Karpas-422 (cell line): ENCODE data around the gene UGP2. TPM values are rescaled to one million over a fixed set of nuclear protein-coding genes. Genes with fewer than 3 reads are reported as not detected.
A peak's percentile ranks its signal among the peaks of the same experiment; 100 is the strongest.

ENCODE experiments used
- DNase-seq: peaks from one replicate; pipeline ENCODE4 v3.0.0-alpha.2; 2015
- H2AFZ ChIP-seq: fragments of 200-600 bp; sonication (generic); 2 replicates; pipeline ENCODE4 v1.6.1; 2014; ENCODE audit warnings: antibody characterized with exemption, low read length, mixed read lengths
- H3K27ac ChIP-seq: fragments of 200-600 bp; sonication (generic); 2 replicates; pipeline ENCODE4 v1.5.1; 2014; ENCODE audit warnings: mild to moderate bottlenecking, low read length, moderate library complexity
- H3K27me3 ChIP-seq: fragments of 200-600 bp; sonication (generic); 2 replicates; pipeline ENCODE4 v1.6.1; 2014; ENCODE audit warnings: low read length, mixed read lengths
- H3K36me3 ChIP-seq: fragments of 200-600 bp; sonication (generic); 2 replicates; pipeline ENCODE4 v1.6.1; 2014; ENCODE audit warnings: low read length, mixed read lengths; ENCODE audit not compliant: insufficient read depth
- H3K4me1 ChIP-seq: fragments of 200-600 bp; sonication (generic); 2 replicates; pipeline ENCODE4 v1.6.1; 2014; ENCODE audit warnings: mild to moderate bottlenecking, low read length, mixed read lengths
- H3K4me2 ChIP-seq: fragments of 200-600 bp; sonication (generic); 2 replicates; pipeline ENCODE4 v1.6.1; 2014; ENCODE audit warnings: low read length, low read depth, mild to moderate bottlenecking; ENCODE audit not compliant: poor library complexity, severe bottlenecking
- H3K4me3 ChIP-seq: fragments of 200-600 bp; sonication (generic); 2 replicates; pipeline ENCODE4 v1.5.1; 2014; ENCODE audit warnings: mild to moderate bottlenecking, antibody characterized with exemption, low read length, mixed read lengths
- H3K79me2 ChIP-seq: fragments of 200-600 bp; sonication (generic); 2 replicates; pipeline ENCODE4 v1.6.1; 2014; ENCODE audit warnings: mild to moderate bottlenecking, low read length, mixed read lengths
- H3K9ac ChIP-seq: fragments of 200-600 bp; sonication (generic); 2 replicates; pipeline ENCODE4 v1.6.0; 2014; ENCODE audit warnings: low read length
- H3K9me2 ChIP-seq: fragments of 200-600 bp; sonication (generic), shearing (Covaris generic); replicated peaks from 2 replicates; pipeline ENCODE4 v1.6.0; 2014; ENCODE audit warnings: mild to moderate bottlenecking, low read length, moderate library complexity; ENCODE audit not compliant: insufficient read depth
- H3K9me3 ChIP-seq: fragments of 300-700, 200-600 bp; sonication (generic); 2 replicates; pipeline ENCODE4 v1.6.1; 2014; ENCODE audit warnings: low read length, mixed read lengths
- H4K20me1 ChIP-seq: fragments of 200-600 bp; sonication (generic); 2 replicates; pipeline ENCODE4 v1.6.1; 2014; ENCODE audit warnings: mild to moderate bottlenecking, antibody characterized with exemption, low read length, low read depth; ENCODE audit not compliant: insufficient read depth
- total RNA-seq: library from RNA; depleted of rRNA; stranded (reverse); fragments of >200 nt; shearing (Covaris generic); gene quantifications from 2 replicates; pipeline ENCODE4 v1.2.3, GENCODE V29; 2014; ENCODE audit warnings: low replicate concordance

Gene UGP2
- total RNA-seq, 1 experiment from 2014 or later = 101 TPM

DNA sequence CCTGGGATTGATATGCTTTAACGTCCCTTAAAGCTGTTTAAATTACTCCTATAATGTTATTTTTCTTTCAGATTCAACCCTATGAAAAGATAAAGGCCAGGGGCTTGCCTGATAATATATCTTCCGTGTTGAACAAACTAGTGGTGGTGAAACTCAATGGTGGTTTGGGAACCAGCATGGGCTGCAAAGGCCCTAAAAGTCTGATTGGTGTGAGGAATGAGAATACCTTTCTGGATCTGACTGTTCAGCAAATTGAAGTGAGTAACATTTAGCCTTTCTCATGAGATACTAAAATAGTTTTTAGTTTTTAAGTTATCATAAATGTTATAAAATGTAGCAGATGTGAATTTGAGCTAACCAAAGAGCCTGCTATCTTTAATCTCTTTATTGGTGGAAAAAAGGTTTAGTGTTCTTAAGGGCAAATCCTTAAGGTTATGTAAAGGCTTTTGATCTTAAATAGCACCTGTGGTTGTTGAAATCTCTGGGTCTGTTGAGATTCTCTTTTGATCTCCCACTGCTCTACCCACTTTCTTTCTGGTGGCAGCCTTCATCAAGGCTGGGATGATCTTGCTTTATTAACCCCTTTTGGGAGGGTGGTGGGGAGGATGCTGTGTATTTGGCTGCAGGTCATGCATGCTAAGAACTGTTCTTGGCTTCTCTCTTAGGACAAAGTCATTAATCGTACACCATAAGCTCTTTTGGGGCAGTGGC, 40.9 kb downstream of the UGP2 start:
- Histone ChIP-seq H2AFZ (no peak overlapping the region), H3K79me2 (peaks cover 43% of the 10 kb centered on the region), H3K27ac (no peak overlapping the region), H3K9ac (no peak overlapping the region), H3K4me2 (no peak overlapping the region), H3K9me2 (no peaks in the 10 kb centered on the region), H3K27me3 (no peaks in the 10 kb centered on the region), H3K9me3 (no peaks in the 10 kb centered on the region), H4K20me1 (no peaks in the 10 kb centered on the region), H3K4me1 (no peaks in the 10 kb centered on the region), H3K36me3 (peaks cover 46% of the 10 kb centered on the region), H3K4me3 (no peak overlapping the region)
- no peak for DNase-seq

DNA sequence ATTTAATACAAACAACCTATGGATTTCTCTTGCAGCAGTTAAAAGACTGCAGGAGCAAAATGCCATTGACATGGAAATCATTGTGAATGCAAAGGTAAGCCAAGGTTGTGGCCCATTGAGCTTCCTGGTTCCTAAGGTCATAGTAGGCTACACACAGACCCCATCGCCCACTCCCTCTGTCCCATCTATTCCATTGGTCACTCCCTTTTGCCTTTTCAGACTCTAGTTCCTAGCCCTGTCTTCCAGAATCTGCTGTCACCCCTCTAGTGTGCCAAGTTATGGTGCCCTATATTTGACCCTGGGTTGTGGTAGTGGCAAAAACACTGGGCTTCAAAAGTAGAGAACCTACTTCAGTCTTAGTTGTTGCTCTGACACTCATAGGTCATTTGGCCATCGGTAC, 44.7 kb downstream of the UGP2 start:
- no peak overlapping the region for H3K4me3 ChIP-seq
- H3K79me2 ChIP-seq = peaks cover 11% of the 10 kb centered on the region
- no peaks in the 10 kb centered on the region for H3K9me2 ChIP-seq
- H3K27me3 ChIP-seq = no peaks in the 10 kb centered on the region
- peaks cover 74% of the 10 kb centered on the region for H3K36me3 ChIP-seq
- no peak overlapping the region for H3K27ac ChIP-seq
- H3K9ac ChIP-seq = no peak overlapping the region
- H2AFZ ChIP-seq = no peak overlapping the region
- no peaks in the 10 kb centered on the region for H4K20me1 ChIP-seq
- H3K9me3 ChIP-seq = no peaks in the 10 kb centered on the region
- H3K4me1 ChIP-seq = peaks cover 5% of the 10 kb centered on the region
- no peak overlapping the region for H3K4me2 ChIP-seq
- no peak for DNase-seq

DNA sequence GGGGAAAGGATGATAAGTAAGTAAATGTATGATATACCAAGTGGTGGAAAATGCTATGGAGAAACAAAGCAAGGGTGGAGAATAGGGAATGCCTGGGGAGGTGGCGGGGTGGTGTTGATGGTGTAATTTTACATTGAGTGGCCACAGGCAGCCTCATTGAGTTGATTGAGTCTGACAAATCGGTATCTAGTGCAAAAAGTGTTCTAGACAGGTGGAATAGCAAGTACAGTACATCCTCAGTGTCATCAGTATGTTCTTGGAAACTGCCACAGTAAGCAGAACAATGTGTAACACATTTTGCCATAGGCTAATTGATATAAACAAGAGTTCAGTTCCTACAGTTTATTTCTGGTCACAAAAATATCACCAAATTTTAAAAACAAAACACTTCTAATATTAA, 46.4 kb downstream of the UGP2 start:
- no peaks in the 10 kb centered on the region for H3K27me3 ChIP-seq
- peaks cover 6% of the 10 kb centered on the region; the same call in 1 of the 2 replicates for H3K79me2 ChIP-seq
- H3K9ac ChIP-seq = no peak overlapping the region
- H3K4me2 ChIP-seq = no peak overlapping the region
- no peak overlapping the region for H3K4me3 ChIP-seq
- H3K36me3 ChIP-seq = peaks cover 86% of the 10 kb centered on the region
- H3K9me2 ChIP-seq = no peaks in the 10 kb centered on the region
- peaks cover 5% of the 10 kb centered on the region for H3K4me1 ChIP-seq
- H3K9me3 ChIP-seq = no peaks in the 10 kb centered on the region
- no peaks in the 10 kb centered on the region for H4K20me1 ChIP-seq
- H2AFZ ChIP-seq = no peak overlapping the region
- no peak for DNase-seq
- H3K27ac ChIP-seq = no peak overlapping the region

- Histone ChIP-seq H3K4me2 (no peak overlapping the region), H3K9me2 (no peaks in the 10 kb centered on the region), H3K27ac (no peak overlapping the region), H4K20me1 (no peaks in the 10 kb centered on the region), H3K9ac (no peak overlapping the region), H3K4me1 (peaks cover 5% of the 10 kb centered on the region), H3K9me3 (no peaks in the 10 kb centered on the region), H3K36me3 (peaks cover 88% of the 10 kb centered on the region), H3K79me2 (peaks cover 5% of the 10 kb centered on the region; the same call in 1 of the 2 replicates), H3K27me3 (no peaks in the 10 kb centered on the region), H2AFZ (no peak overlapping the region), H3K4me3 (no peak overlapping the region)
- peak; percentile 88 for DNase-seq
Measured at GRCh38 chr2:63888490-63889402, 47.0 kb downstream of the UGP2 start.

- Histone ChIP-seq H3K27me3 (no peaks in the 10 kb centered on the region), H3K79me2 (peaks cover 7% of the 10 kb centered on the region; the same call in 1 of the 2 replicates), H4K20me1 (no peaks in the 10 kb centered on the region), H2AFZ (no peak overlapping the region), H3K9ac (no peak overlapping the region), H3K4me3 (no peak overlapping the region), H3K4me2 (no peak overlapping the region), H3K36me3 (peaks cover 76% of the 10 kb centered on the region), H3K4me1 (peaks cover 5% of the 10 kb centered on the region), H3K9me2 (no peaks in the 10 kb centered on the region), H3K9me3 (no peaks in the 10 kb centered on the region), H3K27ac (no peak overlapping the region)
- DNase-seq = no peak
Measured at GRCh38 chr2:63890678-63891077, 49.0 kb downstream of the UGP2 start.

DNA sequence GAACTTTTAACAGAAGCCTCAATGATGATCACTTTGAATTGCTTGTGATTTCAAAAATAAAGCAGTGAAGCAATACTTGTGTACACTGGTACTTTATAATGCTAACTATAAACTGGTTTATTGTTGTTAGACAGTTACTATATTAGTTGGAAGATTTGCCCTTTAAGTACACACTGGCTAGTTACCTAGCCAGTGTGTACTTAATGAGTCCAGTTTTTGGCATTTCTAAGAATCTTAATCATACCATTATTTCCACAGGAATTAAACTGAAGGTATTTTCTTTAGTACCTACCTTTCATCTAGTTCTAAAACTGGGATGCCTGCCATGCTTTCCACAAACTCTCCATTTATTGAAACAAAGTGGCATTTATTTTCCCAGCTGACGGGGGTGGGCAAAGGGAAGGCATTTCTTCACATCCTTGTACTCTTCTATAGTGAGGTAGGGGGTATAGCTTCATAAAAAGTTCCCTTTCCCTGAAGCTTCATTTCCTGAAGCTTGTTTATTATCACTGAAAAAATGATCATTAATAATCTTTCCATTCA, 49.9 kb downstream of the UGP2 start:
- no peaks in the 10 kb centered on the region for H4K20me1 ChIP-seq
- no peaks in the 10 kb centered on the region for H3K27me3 ChIP-seq
- no peak overlapping the region for H3K9ac ChIP-seq
- no peak overlapping the region for H3K4me3 ChIP-seq
- no peak overlapping the region for H3K4me2 ChIP-seq
- peaks cover 7% of the 10 kb centered on the region; the same call in 1 of the 2 replicates for H3K79me2 ChIP-seq
- H3K36me3 ChIP-seq = peaks cover 67% of the 10 kb centered on the region
- H3K9me2 ChIP-seq = no peaks in the 10 kb centered on the region
- no peak for DNase-seq
- H3K27ac ChIP-seq = no peak overlapping the region
- H2AFZ ChIP-seq = no peak overlapping the region
- no peaks in the 10 kb centered on the region for H3K9me3 ChIP-seq
- H3K4me1 ChIP-seq = peaks cover 5% of the 10 kb centered on the region

DNA sequence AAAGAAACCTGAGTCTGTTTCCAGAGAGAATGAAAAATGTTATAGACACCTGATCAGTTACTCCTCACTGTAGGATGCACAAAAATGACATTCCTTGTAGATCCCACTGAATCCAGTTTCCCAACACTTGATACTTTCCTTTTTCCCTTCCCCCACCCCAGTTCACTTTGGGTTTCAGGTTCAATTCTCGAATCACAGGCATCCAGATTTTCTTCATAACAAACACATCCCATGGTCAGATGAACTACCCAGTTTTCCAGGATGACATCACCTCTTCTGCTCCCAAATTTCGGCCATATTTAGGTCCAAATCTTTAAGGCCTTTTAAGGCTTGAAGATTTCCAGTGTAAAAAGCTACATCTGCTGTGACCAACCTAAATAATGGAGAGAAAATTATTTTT, 51.5 kb downstream of the UGP2 start:
- H3K36me3 ChIP-seq = peaks cover 62% of the 10 kb centered on the region; the same call in 1 of the 2 replicates
- DNase-seq = no peak
- H3K4me3 ChIP-seq = no peak overlapping the region
- H3K4me1 ChIP-seq = peaks cover 5% of the 10 kb centered on the region
- no peak overlapping the region for H2AFZ ChIP-seq
- H3K4me2 ChIP-seq = no peak overlapping the region
- no peaks in the 10 kb centered on the region for H3K27me3 ChIP-seq
- no peaks in the 10 kb centered on the region for H4K20me1 ChIP-seq
- no peaks in the 10 kb centered on the region for H3K9me3 ChIP-seq
- no peak overlapping the region for H3K27ac ChIP-seq
- H3K9me2 ChIP-seq = no peaks in the 10 kb centered on the region
- H3K79me2 ChIP-seq = peaks cover 7% of the 10 kb centered on the region; the same call in 1 of the 2 replicates
- H3K9ac ChIP-seq = no peak overlapping the region

GRCh38 chr2:63894167-63894566, 52.5 kb downstream of the UGP2 start:
- H3K79me2 ChIP-seq = peaks cover 7% of the 10 kb centered on the region; the same call in 1 of the 2 replicates
- no peaks in the 10 kb centered on the region for H3K4me1 ChIP-seq
- DNase-seq = no peak
- no peak overlapping the region for H3K4me3 ChIP-seq
- no peak overlapping the region for H2AFZ ChIP-seq
- peaks cover 59% of the 10 kb centered on the region; the same call in 1 of the 2 replicates for H3K36me3 ChIP-seq
- H3K4me2 ChIP-seq = no peak overlapping the region
- H4K20me1 ChIP-seq = no peaks in the 10 kb centered on the region
- no peak overlapping the region for H3K27ac ChIP-seq
- H3K9me3 ChIP-seq = no peaks in the 10 kb centered on the region
- H3K9ac ChIP-seq = no peak overlapping the region
- no peaks in the 10 kb centered on the region for H3K27me3 ChIP-seq
- H3K9me2 ChIP-seq = no peaks in the 10 kb centered on the region
